Fibroblast of upper back skin (primary cell): ENCODE results near the gene TNFAIP8L2.
"Not testable (repeated sequence)": the region's sequence is repeated elsewhere in the genome, so short reads cannot be mapped to it uniquely, and the experiment has no call there.

Experiments used
- DNase-seq: peaks from one replicate; pipeline ENCODE4 v3.0.0-alpha.2; 2013

TNFAIP8L2 gene

GRCh38 chr1:151146412-151147131, 9.9 kb upstream of the TNFAIP8L2 start, which contains the start of gene SEMA6C:
TSS of gene SEMA6C (minus strand) at chr1:151146631. CDS start at chr1:151142621, 4,010 bp downstream.
- peak; percentile 88 for DNase-seq

DNA sequence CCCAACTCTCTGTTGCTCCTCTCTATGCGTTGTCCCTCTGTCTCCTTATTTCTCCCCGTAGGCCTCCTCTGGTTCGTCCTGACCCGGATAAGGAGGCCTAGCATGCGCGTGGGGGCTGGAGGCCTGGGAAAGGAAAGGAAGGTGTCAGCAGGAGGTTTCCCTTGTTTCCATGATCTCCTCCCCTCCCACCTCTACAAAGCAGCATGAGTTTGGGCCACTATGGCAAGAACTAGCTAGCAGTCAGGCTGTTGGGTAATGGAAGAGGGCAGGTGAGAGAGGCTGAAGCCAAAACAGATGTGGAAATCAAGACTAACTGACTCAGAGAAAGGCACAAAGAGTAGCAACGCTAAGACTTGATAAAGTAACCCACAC, 9.3 kb upstream of the TNFAIP8L2 start:
- DNase-seq: no peak

DNA sequence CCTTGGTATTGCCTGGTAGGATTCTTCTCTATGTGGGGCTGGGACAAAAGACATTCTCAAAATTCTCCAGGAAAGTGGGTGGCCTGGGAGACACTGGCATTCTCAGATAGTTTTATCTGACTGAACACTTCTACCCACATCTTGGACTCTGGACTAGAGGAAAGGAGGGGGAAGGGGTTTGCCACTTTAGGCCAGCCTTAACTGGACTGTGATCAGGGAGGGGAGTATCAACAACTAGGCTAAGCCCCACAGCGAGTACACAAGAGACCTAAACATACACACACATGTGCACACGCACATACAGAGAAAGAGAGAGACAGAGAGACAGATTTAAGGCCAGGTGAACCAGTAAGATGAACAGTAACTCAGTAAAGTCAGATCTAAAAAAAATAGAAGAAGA, 8.8 kb upstream of the TNFAIP8L2 start:
- DNase-seq: no peak

DNA sequence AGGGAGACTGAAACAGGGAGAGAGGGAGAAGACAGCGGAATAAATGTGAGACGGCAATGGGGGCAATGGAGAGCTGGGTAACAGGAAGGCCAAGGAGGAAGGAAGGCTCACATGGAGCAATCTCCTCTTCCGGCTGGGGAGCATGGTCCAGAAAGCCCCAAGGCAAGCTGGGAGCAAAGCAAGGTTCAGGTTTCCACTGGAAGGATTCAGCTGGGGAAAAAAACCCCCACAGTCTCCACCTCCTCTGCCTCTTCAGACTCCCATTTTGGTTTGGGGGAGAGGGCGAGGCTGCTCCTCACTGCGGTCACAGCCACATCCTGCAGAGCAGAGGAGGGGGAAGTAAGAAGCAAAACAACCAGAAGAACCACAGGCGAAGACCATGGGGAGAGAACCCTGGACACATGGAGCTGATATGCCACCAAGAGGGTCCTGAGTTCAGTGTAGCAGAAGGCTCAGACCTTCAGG, 650 bp downstream of the TNFAIP8L2 start:
- DNase-seq: no peak

- DNase-seq: no peak
These were observed 1.9 kb downstream of the TNFAIP8L2 start for GRCh38 chr1:151158326-151158725.

- DNase-seq: no peak
These were observed 2.4 kb downstream of the TNFAIP8L2 start for GRCh38 chr1:151158751-151159251.

- no peak for DNase-seq
These were observed 2.9 kb downstream of the TNFAIP8L2 start for GRCh38 chr1:151159373-151159772.

- no peak for DNase-seq
These were observed 8.4 kb downstream of the TNFAIP8L2 start for GRCh38 chr1:151164732-151165280.

GRCh38 chr1:151165281-151165737, 8.9 kb downstream of the TNFAIP8L2 start:
- peak; percentile 56 for DNase-seq

DNA sequence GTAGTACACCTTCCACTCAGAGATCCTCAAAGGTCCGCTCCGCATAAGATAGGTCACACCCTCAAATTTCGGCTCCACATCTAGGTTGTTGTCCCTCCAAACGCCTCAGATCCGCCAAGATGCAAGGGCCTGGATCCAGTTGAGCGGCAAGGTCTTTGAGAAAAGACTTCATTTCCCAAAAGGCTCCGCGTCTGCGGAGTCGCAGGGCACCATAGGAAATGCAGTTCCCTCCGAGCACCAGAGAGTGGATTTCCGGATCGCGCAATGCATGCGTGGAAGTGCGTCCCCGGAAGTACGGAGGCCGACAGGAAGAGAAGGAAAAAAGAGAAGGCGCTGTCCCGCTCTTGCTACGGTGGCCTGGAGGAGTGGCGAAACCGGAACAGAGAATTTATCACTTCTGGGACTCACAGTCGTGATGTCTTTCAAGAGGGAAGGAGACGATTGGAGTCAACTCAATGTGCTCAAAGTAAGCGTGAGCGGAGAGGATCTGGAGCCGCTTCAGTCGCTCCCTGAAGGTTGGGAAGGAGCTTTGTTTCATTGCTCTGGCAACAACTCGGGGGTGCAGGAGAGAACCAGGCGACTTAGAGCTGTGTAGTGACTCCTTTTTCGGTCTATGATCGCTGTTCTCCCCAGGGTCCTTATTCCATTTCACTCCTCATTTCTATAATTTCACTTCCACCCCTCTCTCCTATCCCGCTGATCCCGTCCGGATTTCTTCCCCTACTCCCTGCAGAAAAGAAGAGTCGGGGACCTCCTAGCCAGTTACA, 9.5 kb downstream of the TNFAIP8L2 start, which contains the start of the genes LYSMD1 and SCNM1:
Gene LYSMD1, minus strand, starts transcription at position 165 of the 767 bp plus-strand sequence. CDS start 644 bp downstream, outside the sequence.
Gene SCNM1, plus strand, starts transcription at position 407 of the 767 bp plus-strand sequence. Its CDS starts 9 bp downstream, at position 416.
- peak; percentile 99 for DNase-seq

DNA sequence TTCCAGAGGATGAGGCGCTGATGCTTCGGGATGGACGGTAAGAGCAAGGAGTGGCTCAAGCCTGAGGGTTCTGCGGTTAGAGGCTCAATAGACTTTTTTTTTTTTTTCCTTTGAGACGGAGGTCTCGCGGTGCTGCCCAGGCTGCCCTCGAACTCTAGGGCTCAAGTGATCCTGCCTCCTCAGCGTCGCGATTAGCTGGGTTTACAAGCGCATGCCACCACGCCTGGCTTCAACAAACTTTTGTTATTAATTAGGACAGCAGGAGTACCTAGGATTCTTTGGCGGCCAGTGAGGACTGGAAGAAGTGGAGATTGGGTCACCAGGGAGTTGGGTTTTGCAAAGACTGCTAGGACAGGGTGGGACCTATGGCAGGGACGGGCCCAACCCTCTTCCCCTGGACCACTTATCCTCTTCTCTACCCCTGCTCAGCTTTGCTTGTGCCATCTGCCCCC, 10.1 kb downstream of the TNFAIP8L2 start:
- DNase-seq: peak; percentile 67

- no peak for DNase-seq
These were observed 10.7 kb downstream of the TNFAIP8L2 start for GRCh38 chr1:151167116-151167515.

GRCh38 chr1:151171190-151171589, 14.7 kb downstream of the TNFAIP8L2 start:
- no peak for DNase-seq

DNA sequence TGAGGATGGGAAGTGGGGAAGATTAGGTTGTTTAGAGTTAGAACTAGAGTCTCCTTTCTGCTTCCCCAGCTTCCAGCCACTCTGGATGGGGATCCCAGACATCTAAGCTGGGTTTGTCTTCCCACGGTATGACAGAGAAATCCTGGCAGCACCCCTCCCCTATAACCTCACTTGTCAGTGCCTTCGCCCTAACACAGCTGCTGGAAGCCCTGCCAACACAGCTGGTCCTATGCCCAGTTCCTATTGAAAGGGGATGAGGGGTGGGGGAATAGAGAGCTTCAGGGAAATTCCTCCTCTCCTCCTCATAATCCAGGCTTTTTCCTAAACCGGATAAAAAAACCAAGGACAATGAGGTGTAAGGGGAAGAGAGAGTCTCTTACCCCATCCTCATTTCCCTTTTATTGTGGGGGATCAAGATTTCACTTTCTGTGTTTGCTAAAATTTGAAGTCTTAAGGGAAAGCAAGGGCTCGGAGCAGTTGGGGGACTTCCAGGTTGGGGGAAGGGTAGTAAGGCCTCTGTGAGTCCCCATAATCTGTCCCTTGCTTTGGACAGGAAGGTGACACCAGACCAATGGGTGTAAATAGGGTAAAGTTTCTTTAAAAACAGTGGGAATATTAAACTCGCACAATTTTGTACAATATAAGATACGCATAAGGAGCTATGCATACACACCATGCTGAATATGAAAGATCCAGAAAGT, 18.7 kb downstream of the TNFAIP8L2 start:
- no peak for DNase-seq

DNA sequence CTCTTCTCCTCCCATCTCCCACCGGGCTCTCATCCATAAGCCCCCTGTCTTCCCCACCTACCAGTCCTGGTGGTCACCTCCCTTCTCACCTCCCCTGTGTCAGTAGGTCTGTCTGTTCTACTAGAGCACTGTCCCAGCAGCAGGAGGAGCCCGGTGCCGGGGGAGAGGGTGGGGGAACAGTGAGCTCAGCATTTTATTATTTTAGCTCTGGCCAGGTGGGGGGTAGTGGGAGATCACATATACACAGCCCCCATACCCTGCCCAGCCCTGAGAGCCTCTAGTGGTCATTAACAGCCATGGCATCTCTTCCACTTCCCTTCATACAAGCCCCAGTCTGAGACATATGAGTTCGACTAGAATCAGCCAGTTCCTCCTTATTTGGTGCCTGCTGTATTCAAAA, 19.4 kb downstream of the TNFAIP8L2 start, which contains the start of gene TMOD4:
Gene TMOD4, minus strand, starts transcription at position 119 of the 400 bp plus-strand sequence. CDS start 1,106 bp downstream, outside the sequence.
- no peak for DNase-seq

DNA sequence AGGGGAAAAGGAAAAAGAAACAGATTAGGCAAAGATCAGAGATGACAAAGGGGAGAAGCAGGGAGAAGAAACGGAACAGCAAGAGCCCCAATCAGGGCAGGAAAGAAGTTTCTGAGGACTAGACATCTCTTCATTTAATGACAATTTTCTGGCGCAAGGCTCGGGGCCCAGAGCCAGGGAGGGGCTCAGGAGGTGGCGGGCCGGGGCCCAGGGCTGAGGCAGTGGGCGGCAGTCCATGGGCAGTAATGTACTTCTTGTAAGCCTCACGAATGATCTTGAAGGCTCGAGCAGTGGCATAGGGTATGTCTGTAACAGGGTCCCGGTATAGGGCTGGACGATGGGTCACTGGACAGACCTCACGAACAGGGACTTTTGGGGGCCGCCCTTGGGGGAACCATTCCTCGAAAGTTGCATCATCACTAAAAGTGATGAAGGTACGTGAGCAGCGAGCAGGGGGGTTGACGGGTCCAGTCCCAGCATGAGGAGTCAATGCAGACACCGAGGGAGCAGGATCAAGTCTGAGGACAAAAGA, 20.1 kb downstream of the TNFAIP8L2 start:
- no peak for DNase-seq

DNA sequence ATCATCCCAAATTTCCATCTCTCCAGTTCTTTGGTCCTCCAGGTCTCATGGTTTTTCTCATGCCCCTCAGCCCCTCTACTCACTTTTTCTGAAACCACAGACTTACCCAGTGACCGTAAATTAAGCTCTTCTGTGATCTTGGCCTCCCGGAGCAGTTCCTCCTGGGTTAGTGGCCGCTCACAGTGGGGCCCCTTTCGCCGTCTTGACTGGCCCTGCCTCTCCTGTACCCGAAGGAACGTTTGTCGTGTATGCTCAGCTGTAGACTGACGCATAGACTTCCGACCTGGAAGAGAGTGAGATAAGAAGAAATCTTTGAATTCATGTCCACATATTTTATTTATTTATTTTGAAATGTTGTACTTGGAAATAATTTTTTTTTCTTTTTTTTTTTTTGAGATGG, 27.8 kb downstream of the TNFAIP8L2 start:
- DNase-seq: no peak

- no peak for DNase-seq
These were observed 30.8 kb downstream of the TNFAIP8L2 start for GRCh38 chr1:151187205-151187604.

GRCh38 chr1:151188667-151189066, 32.2 kb downstream of the TNFAIP8L2 start:
- DNase-seq: not testable (repeated sequence)

GRCh38 chr1:151189637-151190445, 33.4 kb downstream of the TNFAIP8L2 start, which contains the start of gene VPS72:
TSS of gene VPS72 (minus strand) at chr1:151190197. CDS start at chr1:151190121, 76 bp downstream.
- DNase-seq: peak; percentile 87

- no peak for DNase-seq
These were observed 35.6 kb downstream of the TNFAIP8L2 start for GRCh38 chr1:151192047-151192446.
